Gastrocnemius medialis (tissue), 4 donors: ENCODE data around the gene MOV10.

Experiments
- POLR2A ChIP-seq, 2 donors: fragments of 450-650 bp; IDR thresholded peaks; one replicate each; pipeline ENCODE4 v1.6.1; 2017; ENCODE audit warnings: antibody characterized with exemption in 2 of 2, mild to moderate bottlenecking in 2 of 2, moderate library complexity in 2 of 2
- TF ChIP-seq, protein P1 (sequence below), 5 experiments: fragments of 450-650 bp in 3 of 5; fragments of 200-600 bp in 2 of 5; sonication (generic) in 2 of 5; IDR thresholded peaks in 4 of 5; conservative IDR thresholded peaks in 1 of 5; 1 replicate in 4 of 5; 2 replicates in 1 of 5; pipeline ENCODE4 v1.5.1; 2016 to 2019; ENCODE audit warnings: antibody characterized with exemption in 5 of 5, mild to moderate bottlenecking in 3 of 5, moderate library complexity in 3 of 5

DNA sequence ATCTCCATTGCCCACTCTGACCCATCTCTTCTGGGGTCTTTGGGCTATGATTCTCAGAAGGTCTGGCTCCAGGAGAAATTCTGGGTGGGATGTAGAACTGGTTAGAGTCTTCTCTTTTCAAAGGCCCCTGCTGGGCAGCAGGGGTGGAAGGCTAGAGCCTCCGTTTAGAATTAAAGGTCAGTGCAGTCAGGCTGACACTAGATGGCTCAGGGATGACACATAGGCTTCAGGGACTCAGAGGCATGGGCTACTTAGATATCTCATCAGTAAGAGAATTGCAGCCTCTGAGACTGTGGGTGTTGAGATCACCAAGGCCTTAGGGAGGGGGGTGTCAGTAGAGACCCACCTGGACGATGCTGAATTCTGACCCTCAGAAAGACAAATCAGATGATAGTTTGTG, 53.3 kb downstream of the MOV10 start:
- no peak for TF ChIP-seq POLR2A (IDR thresholded peaks at IDR 0.05)
- TF ChIP-seq, protein P1, sequence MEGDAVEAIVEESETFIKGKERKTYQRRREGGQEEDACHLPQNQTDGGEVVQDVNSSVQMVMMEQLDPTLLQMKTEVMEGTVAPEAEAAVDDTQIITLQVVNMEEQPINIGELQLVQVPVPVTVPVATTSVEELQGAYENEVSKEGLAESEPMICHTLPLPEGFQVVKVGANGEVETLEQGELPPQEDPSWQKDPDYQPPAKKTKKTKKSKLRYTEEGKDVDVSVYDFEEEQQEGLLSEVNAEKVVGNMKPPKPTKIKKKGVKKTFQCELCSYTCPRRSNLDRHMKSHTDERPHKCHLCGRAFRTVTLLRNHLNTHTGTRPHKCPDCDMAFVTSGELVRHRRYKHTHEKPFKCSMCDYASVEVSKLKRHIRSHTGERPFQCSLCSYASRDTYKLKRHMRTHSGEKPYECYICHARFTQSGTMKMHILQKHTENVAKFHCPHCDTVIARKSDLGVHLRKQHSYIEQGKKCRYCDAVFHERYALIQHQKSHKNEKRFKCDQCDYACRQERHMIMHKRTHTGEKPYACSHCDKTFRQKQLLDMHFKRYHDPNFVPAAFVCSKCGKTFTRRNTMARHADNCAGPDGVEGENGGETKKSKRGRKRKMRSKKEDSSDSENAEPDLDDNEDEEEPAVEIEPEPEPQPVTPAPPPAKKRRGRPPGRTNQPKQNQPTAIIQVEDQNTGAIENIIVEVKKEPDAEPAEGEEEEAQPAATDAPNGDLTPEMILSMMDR (IDR thresholded peaks at IDR 0.05 in 4 of 5, conservative IDR thresholded peaks at IDR 0.05 in 1 of 5): no peak
